B cell (primary cell): ENCODE measurements around the gene PRPS1. TPM values are rescaled to one million over a fixed set of nuclear protein-coding genes. Genes with fewer than 3 reads are reported as not detected.

Experiments
- ATAC-seq: fragments of 200-7000 bp; cut with Tn5 transposase; one replicate; pipeline ENCODE4 v1.10.0; 2021; ENCODE audit warnings: low read depth, mild to moderate bottlenecking, moderate number of reproducible peaks, moderate library complexity
- CTCF ChIA-PET: fragments of 350-600 bp; sonication (Branson Sonifier 250); formaldehyde crosslinking; loops from one replicate; lab custom pipeline; 2021; ENCODE audit warnings: antibody characterized with exemption, inconsistent platforms; lab: Charles Lee
- POLR2A ChIA-PET: fragments of 350-600 bp; sonication (Branson Sonifier 250); formaldehyde crosslinking; loops from one replicate; lab custom pipeline; 2021; ENCODE audit warnings: antibody characterized with exemption; lab: Charles Lee
- DNase-seq: peaks from one replicate; pipeline ENCODE4 v3.0.0; 2013
- H2AFZ ChIP-seq: 2 replicates; pipeline ENCODE4 v1.6.1; 2012; ENCODE audit warnings: mild to moderate bottlenecking, low read depth, low read length; ENCODE audit not compliant: insufficient read depth, poor library complexity, severe bottlenecking
- H3K27ac ChIP-seq, 2 donors: 1 replicate in 1 of 2; 2 replicates in 1 of 2; pipeline ENCODE4 v1.5.1; 2012 to 2013; ENCODE audit warnings: low read length in 2 of 2, mild to moderate bottlenecking in 2 of 2, moderate library complexity in 1 of 2
- H3K27me3 ChIP-seq, 4 experiments: fragments of 200-600 bp in 1 of 4; sonication (generic) in 1 of 4; replicated peaks in 1 of 4; 1 replicate in 2 of 4; 2 replicates in 2 of 4; pipeline versions ENCODE4 v1.6.1 to v1.7.0; 2013 to 2016; ENCODE audit warnings: low read length in 3 of 4, mild to moderate bottlenecking in 2 of 4, mixed read lengths in 1 of 4, moderate library complexity in 1 of 4; ENCODE audit not compliant: insufficient read depth in 4 of 4, control insufficient read depth in 3 of 4; ENCODE audit errors: control extremely low read depth in 1 of 4
- H3K36me3 ChIP-seq, 2 experiments: replicated peaks in 1 of 2; 1 replicate in 1 of 2; 2 replicates in 1 of 2; pipeline versions ENCODE4 v1.6.1 to v1.7.1; 2013; ENCODE audit warnings: low read length in 1 of 2; ENCODE audit not compliant: insufficient read depth in 2 of 2, control insufficient read depth in 1 of 2; ENCODE audit errors: control extremely low read depth in 1 of 2, extremely low read depth in 1 of 2
- H3K4me1 ChIP-seq, 2 donors: fragments of 200-600 bp in 1 of 2; sonication (generic) in 1 of 2; 1 replicate in 1 of 2; 2 replicates in 1 of 2; pipeline versions ENCODE4 v1.5.1 to v1.6.1; 2013 to 2017; ENCODE audit warnings: low read length in 2 of 2; ENCODE audit not compliant: control insufficient read depth in 2 of 2, insufficient read depth in 2 of 2
- H3K4me2 ChIP-seq: replicated peaks from 2 replicates; pipeline ENCODE3; 2012; ENCODE audit warnings: mild to moderate bottlenecking, low read depth, low read length; ENCODE audit not compliant: poor library complexity, severe bottlenecking
- H3K4me3 ChIP-seq, 5 experiments: fragments of 200-600 bp in 1 of 5; sonication (generic) in 1 of 5; 1 replicate in 3 of 5; 2 replicates in 2 of 5; pipeline versions ENCODE4 v1.5.1 to v1.7.0; 2011 to 2016; ENCODE audit warnings: low read length in 4 of 5, mild to moderate bottlenecking in 4 of 5, low read depth in 2 of 5, control low read depth in 1 of 5, moderate library complexity in 1 of 5; ENCODE audit not compliant: insufficient read depth in 1 of 5; ENCODE audit errors: control extremely low read depth in 1 of 5, extremely low read depth in 1 of 5
- H3K79me2 ChIP-seq: fragments of 200-600 bp; sonication (generic); one replicate; pipeline ENCODE4 v1.6.0; 2016; ENCODE audit warnings: low read length; ENCODE audit not compliant: control insufficient read depth, insufficient read depth
- H3K9ac ChIP-seq: fragments of 200-600 bp; sonication (generic); 2 replicates; pipeline ENCODE4 v1.6.1; 2017; ENCODE audit warnings: mild to moderate bottlenecking, low read length, moderate library complexity
- H3K9me3 ChIP-seq, 3 donors: one replicate each; pipeline versions ENCODE4 v1.6.1 to v1.7.1; 2013; ENCODE audit warnings: low read length in 2 of 3; ENCODE audit not compliant: control insufficient read depth in 2 of 3, insufficient read depth in 1 of 3; ENCODE audit errors: control extremely low read depth in 1 of 3
- H4K20me1 ChIP-seq: 2 replicates; pipeline ENCODE4 v1.6.0; 2012; ENCODE audit warnings: mild to moderate bottlenecking, low read length; ENCODE audit not compliant: insufficient read depth, control insufficient read depth, poor library complexity, severe bottlenecking
- H3K27ac Mint-ChIP-seq: one replicate; pipeline ENCODE4 v1.8.0; 2021; ENCODE audit warnings: mixed read lengths
- H3K27me3 Mint-ChIP-seq: one replicate; pipeline ENCODE4 v1.8.0; 2021; ENCODE audit warnings: mixed read lengths
- H3K4me1 Mint-ChIP-seq: one replicate; pipeline ENCODE4 v1.8.0; 2021; ENCODE audit warnings: mixed read lengths
- H3K4me3 Mint-ChIP-seq: one replicate; pipeline ENCODE4 v1.8.0; 2021; ENCODE audit warnings: mixed read lengths
- H3K9me3 Mint-ChIP-seq: one replicate; pipeline ENCODE4 v1.8.0; 2022; ENCODE audit warnings: mixed read lengths; ENCODE audit not compliant: insufficient read depth
- EZH2 ChIP-seq: IDR thresholded peaks from 2 replicates; pipeline ENCODE4 v1.6.1; 2012; ENCODE audit warnings: borderline replicate concordance, low read depth, mild to moderate bottlenecking, moderate library complexity, low read length; ENCODE audit not compliant: insufficient read depth, poor library complexity, severe bottlenecking
- WGBS: methylation state at CpG from one replicate; pipeline ENCODE4 v1.1.5; 2013; ENCODE audit warnings: missing lambda C conversion rate; ENCODE audit not compliant: insufficient coverage; 5-methylcytosine and 5-hydroxymethylcytosine counted together
- intact Hi-C: fragments of 100-400 bp; cut with micrococcal nuclease; formaldehyde crosslinking; loops from one replicate; pipeline ENCODE4 v1.10.0; 2022
- polyA plus RNA-seq: library from polyadenylated mRNA; depleted of rRNA; stranded (reverse); fragments of >200 nt; gene quantifications from 2 replicates; pipeline ENCODE4 v1.2.3, GENCODE V29; 2012
- total RNA-seq, 2 donors: library from RNA; stranded (reverse); fragments of 120-200 nt in 1 of 2; gene quantifications; 1 replicate in 1 of 2; 2 replicates in 1 of 2; pipeline versions ENCODE4 v1.2.3 to v1.2.4, GENCODE V29; 2013 to 2022
- TF ChIP-seq, protein P1 (sequence below): fragments of 200-600 bp; IDR thresholded peaks from one replicate; pipeline ENCODE4 v1.8.0; 2022; ENCODE audit warnings: antibody characterized with exemption, mild to moderate bottlenecking

Gene PRPS1
- total and polyA plus RNA-seq, 2 donors (not counting 1 experiment from before 2014, with no cell fraction given) = 42.2 to 52.1 TPM

DNA sequence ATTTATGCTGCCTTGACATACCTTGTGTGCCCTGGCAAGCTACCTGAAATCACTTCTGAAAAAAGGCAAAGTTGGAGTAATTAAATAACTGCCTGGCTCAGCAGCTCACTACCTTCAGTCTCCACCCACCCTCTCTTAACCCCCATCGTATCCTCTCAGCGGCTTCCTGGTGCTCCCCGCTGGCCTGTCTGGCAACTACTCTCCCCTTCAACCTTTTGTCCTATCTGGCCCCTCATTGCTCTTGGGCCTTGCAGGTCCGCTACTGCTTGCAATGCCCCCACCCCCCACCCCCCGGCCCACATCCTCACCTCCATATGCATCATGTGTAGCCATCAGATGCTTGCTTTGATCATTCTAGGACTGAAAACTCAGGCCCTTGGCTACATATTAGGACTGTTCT, 34.5 kb downstream of the PRPS1 start:
- WGBS = 83% methylated on average over 2 of the region's 5 CpGs
- Histone ChIP-seq H3K4me2 (no peak overlapping the region), H3K79me2 (peaks cover 11% of the 10 kb centered on the region), H3K9me3 (no peaks in the 10 kb centered on the region), H3K4me1 (no peaks in the 10 kb centered on the region), H2AFZ (no peak overlapping the region), H3K27ac (no peak overlapping the region), H3K36me3 (no peaks in the 10 kb centered on the region), H4K20me1 (no peaks in the 10 kb centered on the region), H3K4me3 (no peak overlapping the region), H3K27me3 (no peaks in the 10 kb centered on the region), H3K9ac (no peak overlapping the region)
- ChIA-PET POLR2A (no interaction called here), CTCF (interaction anchor here (1.0 to 11.5 kb wide), 3 partner anchors 10 to 114 kb away, joined by 4 to 246 read pairs (median 27); partner anchors contain the start of genes NCBP2L and TSC22D3)
- TF ChIP-seq EZH2 = no peak
- TF ChIP-seq, protein P1, sequence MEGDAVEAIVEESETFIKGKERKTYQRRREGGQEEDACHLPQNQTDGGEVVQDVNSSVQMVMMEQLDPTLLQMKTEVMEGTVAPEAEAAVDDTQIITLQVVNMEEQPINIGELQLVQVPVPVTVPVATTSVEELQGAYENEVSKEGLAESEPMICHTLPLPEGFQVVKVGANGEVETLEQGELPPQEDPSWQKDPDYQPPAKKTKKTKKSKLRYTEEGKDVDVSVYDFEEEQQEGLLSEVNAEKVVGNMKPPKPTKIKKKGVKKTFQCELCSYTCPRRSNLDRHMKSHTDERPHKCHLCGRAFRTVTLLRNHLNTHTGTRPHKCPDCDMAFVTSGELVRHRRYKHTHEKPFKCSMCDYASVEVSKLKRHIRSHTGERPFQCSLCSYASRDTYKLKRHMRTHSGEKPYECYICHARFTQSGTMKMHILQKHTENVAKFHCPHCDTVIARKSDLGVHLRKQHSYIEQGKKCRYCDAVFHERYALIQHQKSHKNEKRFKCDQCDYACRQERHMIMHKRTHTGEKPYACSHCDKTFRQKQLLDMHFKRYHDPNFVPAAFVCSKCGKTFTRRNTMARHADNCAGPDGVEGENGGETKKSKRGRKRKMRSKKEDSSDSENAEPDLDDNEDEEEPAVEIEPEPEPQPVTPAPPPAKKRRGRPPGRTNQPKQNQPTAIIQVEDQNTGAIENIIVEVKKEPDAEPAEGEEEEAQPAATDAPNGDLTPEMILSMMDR = no peak
- intact Hi-C loops = no loop called here
- Mint-ChIP-seq H3K4me3 (no peak overlapping the region), H3K4me1 (peaks cover 10% of the 10 kb centered on the region), H3K9me3 (no peaks in the 10 kb centered on the region), H3K27me3 (no peaks in the 10 kb centered on the region), H3K27ac (no peak overlapping the region)
- DNase-seq = no peak
- ATAC-seq = no peak

DNA sequence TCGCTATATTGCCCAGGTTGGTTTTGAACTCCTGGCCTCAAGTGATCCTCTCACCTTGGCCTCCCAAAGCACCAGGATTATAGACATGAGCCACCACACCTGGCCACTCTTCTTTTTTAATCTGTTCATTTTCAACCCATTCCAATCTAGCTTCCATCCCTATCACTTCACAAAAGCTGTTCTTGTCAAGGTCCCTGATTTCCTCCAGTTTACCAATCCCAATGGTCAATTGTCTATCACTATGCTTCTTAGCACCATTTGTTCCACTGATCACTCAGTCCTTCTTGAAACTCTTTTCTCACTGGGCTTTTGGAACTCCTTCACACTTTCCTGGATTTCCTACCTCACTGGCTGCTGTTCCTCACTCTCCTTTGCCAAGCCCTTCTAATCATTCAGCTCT, 38.6 kb downstream of the PRPS1 start:
- Mint-ChIP-seq H3K27ac (no peak overlapping the region), H3K4me3 (no peak overlapping the region), H3K9me3 (no peaks in the 10 kb centered on the region), H3K4me1 (peaks cover 14% of the 10 kb centered on the region), H3K27me3 (no peaks in the 10 kb centered on the region)
- Histone ChIP-seq H3K9ac (no peak overlapping the region), H3K9me3 (no peaks in the 10 kb centered on the region), H3K79me2 (peaks cover 17% of the 10 kb centered on the region), H3K27ac (no peak overlapping the region), H3K27me3 (no peaks in the 10 kb centered on the region), H3K36me3 (no peaks in the 10 kb centered on the region), H4K20me1 (no peaks in the 10 kb centered on the region), H3K4me1 (no peaks in the 10 kb centered on the region), H3K4me3 (no peak overlapping the region), H3K4me2 (no peak overlapping the region), H2AFZ (no peak overlapping the region)
- DNase-seq = no peak
- no peak for TF ChIP-seq EZH2
- TF ChIP-seq, protein P1 = no peak
- ChIA-PET POLR2A (interaction anchor here (0.6 kb wide), 1 partner anchor 216 kb away, joined by 3 read pairs; no protein-coding TSS in a partner anchor), CTCF (interaction anchor here (0.7 to 4.6 kb wide), 3 partner anchors 83 to 112 kb away, joined by 3 to 27 read pairs (median 3); partner anchors contain the start of genes NCBP2L and TSC22D3)
- no CpG with 5 or more reads among the region's 1 CpG for WGBS
- no peak for ATAC-seq
- intact Hi-C loops = no loop called here
